Measurements from ENCODE around the gene L3MBTL3. TPM values are rescaled to one million over a fixed set of nuclear protein-coding genes. Genes with fewer than 3 reads are reported as not detected.

L3MBTL3 gene
- total RNA-seq, 2 donors from 2014 or later = 7.4 to 12.5 TPM

DNA sequence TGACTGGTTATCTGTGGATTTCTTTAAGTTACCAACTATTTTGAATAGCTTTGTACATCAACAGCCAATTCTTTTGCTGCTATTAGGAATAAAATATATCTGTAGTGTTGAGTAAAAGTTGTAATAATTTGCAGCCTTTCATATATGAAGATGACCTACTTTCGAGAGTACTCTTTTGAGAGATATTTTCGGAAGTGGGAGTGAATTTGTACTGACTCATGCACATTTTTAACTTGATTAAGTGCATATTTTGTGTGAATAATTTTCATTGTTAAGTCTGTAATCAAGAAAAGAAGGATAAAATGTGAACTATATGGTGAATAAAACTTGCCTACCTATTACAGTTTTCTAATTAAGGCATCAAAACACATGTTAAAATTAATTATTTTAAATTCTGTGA lies 51.9 kb downstream of the L3MBTL3 start:
- Mint-ChIP-seq H3K36me3 (peaks cover 5% of the 10 kb centered on the region), H3K9me3 (no peaks in the 10 kb centered on the region), H3K4me3 (no peak overlapping the region), H3K4me1 (ENCODE audit: low read depth in 2 of 2) (peaks cover 6 to 8% of the 10 kb centered on the region in 2 donors), H3K27ac (no peak overlapping the region), H3K27me3 (no peaks in the 10 kb centered on the region)
- ATAC-seq (no peak), DNase-seq (ENCODE audit: low spot score) (no peak)

DNA sequence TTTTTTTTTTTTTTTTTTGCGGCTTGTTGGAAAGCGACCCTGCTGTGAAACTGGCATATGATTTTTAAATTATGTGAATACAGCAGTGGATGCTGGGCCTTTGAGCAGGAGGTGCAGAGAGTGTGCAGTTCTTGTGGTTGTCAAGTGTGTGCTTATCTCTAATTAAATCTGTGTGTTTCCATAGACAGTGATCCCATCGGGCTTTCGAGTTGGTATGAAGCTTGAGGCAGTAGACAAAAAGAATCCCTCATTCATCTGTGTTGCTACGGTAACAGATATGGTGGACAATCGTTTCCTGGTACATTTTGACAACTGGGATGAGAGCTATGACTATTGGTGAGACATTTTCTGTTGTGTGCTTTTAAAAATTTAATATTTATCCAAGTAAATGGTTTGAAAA lies 52.4 kb downstream of the L3MBTL3 start:
- Mint-ChIP-seq H3K27me3 (no peaks in the 10 kb centered on the region), H3K4me1 (ENCODE audit: low read depth in 2 of 2) (peaks cover 11 to 12% of the 10 kb centered on the region in 2 donors), H3K36me3 (peaks cover 5% of the 10 kb centered on the region), H3K9me3 (no peaks in the 10 kb centered on the region), H3K4me3 (no peak overlapping the region), H3K27ac (no peak overlapping the region)
- DNase-seq (ENCODE audit: low spot score) (no peak), ATAC-seq (no peak)

DNA sequence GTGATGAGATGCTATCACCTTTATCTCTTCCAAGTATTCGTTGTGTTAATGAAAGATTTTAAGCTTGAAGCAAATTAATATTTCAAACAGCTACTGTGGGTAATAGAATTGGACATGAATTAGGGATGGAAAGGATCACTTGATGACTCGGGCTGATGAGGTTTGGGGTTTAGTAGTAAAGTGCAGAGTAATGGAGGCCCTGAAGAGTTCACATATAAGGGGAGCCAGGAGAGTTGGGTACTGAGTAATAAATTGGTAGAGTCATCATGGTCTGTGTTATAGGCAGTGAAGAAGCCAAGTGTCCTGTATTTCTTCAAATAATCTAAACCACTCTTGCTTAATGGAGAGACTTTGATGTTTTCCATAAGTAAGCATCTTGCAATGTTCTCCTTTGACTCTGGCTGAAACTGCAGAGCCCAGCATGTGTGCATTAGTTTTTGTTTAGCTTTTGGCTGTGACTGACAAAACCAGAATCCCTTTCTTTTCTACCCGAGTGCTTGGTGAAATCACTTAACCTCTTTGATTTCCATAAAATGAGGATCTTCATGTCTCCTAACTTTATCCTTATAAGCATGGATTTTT lies 57.6 kb downstream of the L3MBTL3 start:
- H3K36me3 Mint-ChIP-seq = peaks cover 5% of the 10 kb centered on the region
- DNase-seq (ENCODE audit: low spot score) = no peak
- peak overlapping the region in 1 of 2 donors; percentile 14 for H3K27ac Mint-ChIP-seq
- no peaks in the 10 kb centered on the region for H3K27me3 Mint-ChIP-seq
- peaks cover 21 to 27% of the 10 kb centered on the region in 2 donors for H3K4me1 Mint-ChIP-seq (ENCODE audit: low read depth in 2 of 2)
- H3K9me3 Mint-ChIP-seq = no peaks in the 10 kb centered on the region
- H3K4me3 Mint-ChIP-seq = no peak overlapping the region
- ATAC-seq = peak in 1 of 2 donors; percentile 44

GRCh38 chr6:130076512-130076911 lies 58.1 kb downstream of the L3MBTL3 start:
- no peak for DNase-seq (ENCODE audit: low spot score)
- Mint-ChIP-seq H3K4me1 (ENCODE audit: low read depth in 2 of 2) (peaks cover 21 to 27% of the 10 kb centered on the region in 2 donors), H3K9me3 (no peaks in the 10 kb centered on the region)

DNA sequence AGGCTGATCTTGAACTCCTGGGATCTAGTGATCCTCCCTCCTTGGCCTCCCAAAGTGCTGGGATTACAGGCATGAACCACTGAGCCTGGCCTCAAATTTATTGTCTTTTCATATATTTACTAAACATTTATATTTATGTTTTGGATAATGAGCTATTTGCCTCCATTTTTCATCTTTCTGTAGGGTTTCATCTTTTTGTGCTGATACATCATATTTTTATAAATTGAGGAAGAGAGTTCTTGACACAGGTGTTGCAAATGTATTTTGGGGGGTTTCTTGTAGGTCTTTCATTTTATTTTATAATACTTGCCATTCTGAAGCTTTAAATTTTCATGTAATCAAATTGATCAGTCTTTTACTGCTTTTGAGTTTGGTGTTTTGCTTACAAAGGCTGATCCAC lies 72.4 kb downstream of the L3MBTL3 start:
- no peak overlapping the region for H3K27ac Mint-ChIP-seq
- H3K9me3 Mint-ChIP-seq = no peaks in the 10 kb centered on the region
- ATAC-seq (no peak), DNase-seq (ENCODE audit: low spot score) (no peak)
- H3K36me3 Mint-ChIP-seq = peaks cover 21% of the 10 kb centered on the region
- H3K4me3 Mint-ChIP-seq = no peak overlapping the region
- no peaks in the 10 kb centered on the region for H3K27me3 Mint-ChIP-seq
- H3K4me1 Mint-ChIP-seq (ENCODE audit: low read depth in 2 of 2) = peaks cover 0 to 3% of the 10 kb centered on the region in 2 donors

More at GRCh38 chr6:130076512-130076911, 58.1 kb downstream of the L3MBTL3 start:
- no peaks in the 10 kb centered on the region for H3K27me3 Mint-ChIP-seq
- H3K27ac Mint-ChIP-seq = no peak overlapping the region
- H3K4me3 Mint-ChIP-seq = no peak overlapping the region
- H3K36me3 Mint-ChIP-seq = peaks cover 5% of the 10 kb centered on the region
- no peak for ATAC-seq

- no peak overlapping the region for H3K27ac Mint-ChIP-seq
- ATAC-seq (no peak), DNase-seq (ENCODE audit: low spot score) (no peak)
- no peaks in the 10 kb centered on the region for H3K9me3 Mint-ChIP-seq
- H3K4me1 Mint-ChIP-seq (ENCODE audit: low read depth in 2 of 2) = peaks cover 3 to 5% of the 10 kb centered on the region in 2 donors
- H3K36me3 Mint-ChIP-seq = peaks cover 16% of the 10 kb centered on the region
- no peaks in the 10 kb centered on the region for H3K27me3 Mint-ChIP-seq
- H3K4me3 Mint-ChIP-seq = no peak overlapping the region
Measured at GRCh38 chr6:130093546-130093945, 75.2 kb downstream of the L3MBTL3 start.

GRCh38 chr6:130098317-130098716 lies 79.9 kb downstream of the L3MBTL3 start:
- no peak for DNase-seq (ENCODE audit: low spot score)
- ATAC-seq = no peak
- Mint-ChIP-seq H3K27ac (no peak overlapping the region), H3K36me3 (peaks cover 23% of the 10 kb centered on the region), H3K4me1 (ENCODE audit: low read depth in 2 of 2) (peaks cover 0 to 9% of the 10 kb centered on the region in 2 donors), H3K9me3 (no peaks in the 10 kb centered on the region), H3K27me3 (no peaks in the 10 kb centered on the region), H3K4me3 (no peak overlapping the region)

GRCh38 chr6:130099119-130099518 lies 80.7 kb downstream of the L3MBTL3 start:
- Mint-ChIP-seq H3K27ac (no peak overlapping the region), H3K4me3 (no peak overlapping the region), H3K36me3 (peaks cover 20% of the 10 kb centered on the region), H3K4me1 (ENCODE audit: low read depth in 2 of 2) (peaks cover 0 to 9% of the 10 kb centered on the region in 2 donors), H3K9me3 (no peaks in the 10 kb centered on the region), H3K27me3 (no peaks in the 10 kb centered on the region)
- no peak for DNase-seq (ENCODE audit: low spot score)
- ATAC-seq = no peak

GRCh38 chr6:130105996-130106704 lies 87.8 kb downstream of the L3MBTL3 start:
- ATAC-seq = no peak
- DNase-seq (ENCODE audit: low spot score) = no peak
- no peak overlapping the region for H3K27ac Mint-ChIP-seq
- no peak overlapping the region for H3K4me3 Mint-ChIP-seq
- H3K27me3 Mint-ChIP-seq = no peaks in the 10 kb centered on the region
- H3K9me3 Mint-ChIP-seq = peaks cover 6% of the 10 kb centered on the region
- H3K36me3 Mint-ChIP-seq = peaks cover 29% of the 10 kb centered on the region
- H3K4me1 Mint-ChIP-seq (ENCODE audit: low read depth in 2 of 2) = peaks cover 22 to 27% of the 10 kb centered on the region in 2 donors

GRCh38 chr6:130107710-130108109 lies 89.3 kb downstream of the L3MBTL3 start:
- Mint-ChIP-seq H3K36me3 (peaks cover 25% of the 10 kb centered on the region), H3K27ac (no peak overlapping the region), H3K4me3 (no peak overlapping the region), H3K27me3 (no peaks in the 10 kb centered on the region), H3K9me3 (peaks cover 6% of the 10 kb centered on the region), H3K4me1 (ENCODE audit: low read depth in 2 of 2) (peaks cover 22 to 31% of the 10 kb centered on the region in 2 donors)
- ATAC-seq = no peak
- no peak for DNase-seq (ENCODE audit: low spot score)

GRCh38 chr6:130111031-130111430 lies 92.7 kb downstream of the L3MBTL3 start:
- Mint-ChIP-seq H3K27ac (no peak overlapping the region), H3K27me3 (no peaks in the 10 kb centered on the region), H3K4me1 (ENCODE audit: low read depth in 2 of 2) (peaks cover 22 to 31% of the 10 kb centered on the region in 2 donors), H3K9me3 (peaks cover 6% of the 10 kb centered on the region), H3K36me3 (peaks cover 23% of the 10 kb centered on the region), H3K4me3 (no peak overlapping the region)
- DNase-seq (ENCODE audit: low spot score) = no peak
- no peak for ATAC-seq

GRCh38 chr6:130113201-130113710 lies 94.9 kb downstream of the L3MBTL3 start:
- no peaks in the 10 kb centered on the region for H3K27me3 Mint-ChIP-seq
- peaks cover 21 to 22% of the 10 kb centered on the region in 2 donors for H3K4me1 Mint-ChIP-seq (ENCODE audit: low read depth in 2 of 2)
- H3K27ac Mint-ChIP-seq = no peak overlapping the region
- ATAC-seq (no peak), DNase-seq (ENCODE audit: low spot score) (no peak)
- H3K36me3 Mint-ChIP-seq = peaks cover 23% of the 10 kb centered on the region
- no peak overlapping the region for H3K4me3 Mint-ChIP-seq
- H3K9me3 Mint-ChIP-seq = peaks cover 6% of the 10 kb centered on the region

- no peak for DNase-seq (ENCODE audit: low spot score)
- Mint-ChIP-seq H3K27ac (no peak overlapping the region), H3K36me3 (peaks cover 17% of the 10 kb centered on the region), H3K4me3 (no peak overlapping the region), H3K4me1 (ENCODE audit: low read depth in 2 of 2) (peaks cover 7 to 8% of the 10 kb centered on the region in 2 donors), H3K9me3 (peaks cover 1% of the 10 kb centered on the region), H3K27me3 (no peaks in the 10 kb centered on the region)
- ATAC-seq = no peak
Measured at GRCh38 chr6:130115036-130115435, 96.7 kb downstream of the L3MBTL3 start.

- Mint-ChIP-seq H3K27me3 (no peaks in the 10 kb centered on the region), H3K9me3 (no peaks in the 10 kb centered on the region), H3K4me1 (ENCODE audit: low read depth in 2 of 2) (peaks cover 4 to 7% of the 10 kb centered on the region in 2 donors), H3K27ac (no peak overlapping the region), H3K36me3 (peaks cover 12% of the 10 kb centered on the region), H3K4me3 (no peak overlapping the region)
- DNase-seq (ENCODE audit: low spot score) (no peak), ATAC-seq (no peak)
Measured at GRCh38 chr6:130116273-130116672, 97.9 kb downstream of the L3MBTL3 start.
